ENCODE data around the gene B3GNT5.

- TF ChIP-seq CTCF (IDR thresholded peaks at IDR 0.05; ENCODE audit: low read depth, low read length) = no peak
- no peak for TF ChIP-seq EZH2phosphoT487 (IDR thresholded peaks at IDR 0.05; ENCODE audit: low read depth)
Observed at GRCh38 chr3:183275418-183275817, 22.4 kb downstream of the B3GNT5 start.

Data from OCI-LY3 (cell line).